MM.1S (cell line): ENCODE data around the gene CDH12.

Experiments used
- CTCF ChIP-seq: fragments of 300-600 bp; sonication (generic); IDR thresholded peaks from 2 replicates; pipeline ENCODE4 v1.5.1; 2016; ENCODE audit warnings: antibody characterized with exemption, low read length, mixed read lengths
- EZH2 ChIP-seq: fragments of 300-600 bp; sonication (generic); optimal IDR thresholded peaks from 2 replicates; pipeline ENCODE3; 2017; ENCODE audit warnings: low read depth, mild to moderate bottlenecking, antibody characterized with exemption, low read length, mixed read lengths

GRCh38 chr5:22614486-22615094 lies 238.6 kb downstream of the CDH12 start:
- no peak for TF ChIP-seq CTCF
- no peak for TF ChIP-seq EZH2
